Suprapubic skin (tissue), 4 donors: Measurements from ENCODE around the gene S100A10.

ENCODE experiments used
- EP300 ChIP-seq: sonication (generic); formaldehyde crosslinking; IDR thresholded peaks from one replicate; pipeline ENCODE4 v1.6.1; 2017; ENCODE audit warnings: antibody characterized with exemption
- POLR2A ChIP-seq, 2 donors: fragments of 450-650 bp; IDR thresholded peaks; one replicate each; pipeline ENCODE4 v1.6.1; 2017; ENCODE audit warnings: antibody characterized with exemption in 2 of 2, mild to moderate bottlenecking in 2 of 2, moderate library complexity in 2 of 2
- POLR2AphosphoS5 ChIP-seq, 3 donors: sonication (generic); formaldehyde crosslinking; IDR thresholded peaks; one replicate each; pipeline ENCODE4 v1.6.1; 2017; ENCODE audit warnings: antibody characterized with exemption in 3 of 3
- TF ChIP-seq, protein P1 (sequence below), 2 donors: fragments of 200-600 bp in 1 of 2; fragments of 450-650 bp in 1 of 2; sonication (generic) in 1 of 2; IDR thresholded peaks; one replicate each; pipeline ENCODE4 v1.5.1; 2016 to 2019; ENCODE audit warnings: antibody characterized with exemption in 2 of 2, mild to moderate bottlenecking in 1 of 2, moderate library complexity in 1 of 2

DNA sequence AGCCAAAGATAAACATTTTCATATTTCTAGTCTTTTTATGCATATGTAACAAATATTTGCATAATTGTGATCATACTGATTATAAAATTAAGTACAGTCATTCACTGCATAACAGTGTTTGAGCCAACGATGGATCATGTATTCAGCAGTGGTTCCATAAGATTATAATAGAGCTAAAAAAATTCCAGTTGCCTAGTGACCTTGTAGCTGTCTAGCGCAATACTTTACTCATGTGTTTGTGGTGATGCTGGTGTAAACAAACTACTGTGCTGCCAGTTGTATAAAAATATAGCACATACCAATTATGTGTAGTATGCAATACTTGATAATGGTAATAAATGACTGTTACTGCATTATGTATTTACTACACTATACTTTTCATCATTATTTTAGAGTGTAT lies 2.1 kb upstream of the S100A10 start:
- TF ChIP-seq POLR2AphosphoS5 (IDR thresholded peaks at IDR 0.05): no peak
- TF ChIP-seq, protein P1, sequence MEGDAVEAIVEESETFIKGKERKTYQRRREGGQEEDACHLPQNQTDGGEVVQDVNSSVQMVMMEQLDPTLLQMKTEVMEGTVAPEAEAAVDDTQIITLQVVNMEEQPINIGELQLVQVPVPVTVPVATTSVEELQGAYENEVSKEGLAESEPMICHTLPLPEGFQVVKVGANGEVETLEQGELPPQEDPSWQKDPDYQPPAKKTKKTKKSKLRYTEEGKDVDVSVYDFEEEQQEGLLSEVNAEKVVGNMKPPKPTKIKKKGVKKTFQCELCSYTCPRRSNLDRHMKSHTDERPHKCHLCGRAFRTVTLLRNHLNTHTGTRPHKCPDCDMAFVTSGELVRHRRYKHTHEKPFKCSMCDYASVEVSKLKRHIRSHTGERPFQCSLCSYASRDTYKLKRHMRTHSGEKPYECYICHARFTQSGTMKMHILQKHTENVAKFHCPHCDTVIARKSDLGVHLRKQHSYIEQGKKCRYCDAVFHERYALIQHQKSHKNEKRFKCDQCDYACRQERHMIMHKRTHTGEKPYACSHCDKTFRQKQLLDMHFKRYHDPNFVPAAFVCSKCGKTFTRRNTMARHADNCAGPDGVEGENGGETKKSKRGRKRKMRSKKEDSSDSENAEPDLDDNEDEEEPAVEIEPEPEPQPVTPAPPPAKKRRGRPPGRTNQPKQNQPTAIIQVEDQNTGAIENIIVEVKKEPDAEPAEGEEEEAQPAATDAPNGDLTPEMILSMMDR (IDR thresholded peaks at IDR 0.05): no peak
- TF ChIP-seq POLR2A (IDR thresholded peaks at IDR 0.05): no peak
- TF ChIP-seq EP300: no peak
